Mesenchymal stem cell (in vitro differentiated cells and primary cell): ENCODE data around the gene DPP10.

Experiments
- DNase-seq: peaks from one replicate; pipeline ENCODE4 v3.0.0-alpha.2; 2013
- H2AFZ ChIP-seq: one replicate; pipeline ENCODE4 v1.6.1; 2013; ENCODE audit warnings: low read depth, mild to moderate bottlenecking, control low read depth, inconsistent platforms, low read length, moderate library complexity
- H2AK5ac ChIP-seq: 2 replicates; pipeline ENCODE4 v1.6.1; 2013; ENCODE audit warnings: low read length, moderate library complexity, mild to moderate bottlenecking, inconsistent platforms; ENCODE audit not compliant: severe bottlenecking
- H2BK120ac ChIP-seq: one replicate; pipeline ENCODE4 v1.6.1; 2013; ENCODE audit warnings: low read depth, mild to moderate bottlenecking, inconsistent platforms, low read length, moderate library complexity
- H2BK12ac ChIP-seq, 2 experiments: one replicate each; pipeline ENCODE4 v1.6.1; 2013; ENCODE audit warnings: inconsistent platforms in 2 of 2, low read length in 2 of 2, mild to moderate bottlenecking in 2 of 2, moderate library complexity in 2 of 2, control low read depth in 1 of 2
- H2BK15ac ChIP-seq: one replicate; pipeline ENCODE4 v1.6.1; 2013; ENCODE audit warnings: mild to moderate bottlenecking, low read depth, inconsistent platforms; ENCODE audit not compliant: poor library complexity, severe bottlenecking
- H2BK5ac ChIP-seq: 2 replicates; pipeline ENCODE4 v1.6.1; 2013; ENCODE audit warnings: low read depth, mild to moderate bottlenecking, low read length, control low read depth, inconsistent platforms; ENCODE audit not compliant: poor library complexity, severe bottlenecking
- H3K14ac ChIP-seq, 2 experiments: one replicate each; pipeline ENCODE4 v1.6.1; 2013; ENCODE audit warnings: inconsistent platforms in 2 of 2, low read length in 2 of 2, control low read depth in 1 of 2, mild to moderate bottlenecking in 1 of 2, moderate library complexity in 1 of 2
- H3K18ac ChIP-seq, 2 experiments: one replicate each; pipeline ENCODE4 v1.6.1; 2013; ENCODE audit warnings: inconsistent platforms in 2 of 2, low read length in 2 of 2, control low read depth in 1 of 2, low read depth in 1 of 2, mild to moderate bottlenecking in 1 of 2
- H3K23ac ChIP-seq, 2 experiments: one replicate each; pipeline ENCODE4 v1.6.1; 2013; ENCODE audit warnings: inconsistent platforms in 2 of 2, low read length in 2 of 2, mild to moderate bottlenecking in 2 of 2, moderate library complexity in 2 of 2, control low read depth in 1 of 2
- H3K27ac ChIP-seq: 2 replicates; pipeline ENCODE4 v1.5.1; 2013; ENCODE audit warnings: mild to moderate bottlenecking, moderate library complexity, low read length, control low read depth, inconsistent platforms; ENCODE audit not compliant: poor library complexity, severe bottlenecking
- H3K27me3 ChIP-seq, 2 experiments: 2 replicates each; pipeline versions ENCODE4 v1.6.1 to v1.7.0; 2013; ENCODE audit warnings: low read length in 2 of 2, mild to moderate bottlenecking in 2 of 2, moderate library complexity in 2 of 2, control low read depth in 1 of 2, inconsistent platforms in 1 of 2; ENCODE audit not compliant: control insufficient read depth in 1 of 2, insufficient read depth in 1 of 2
- H3K36me3 ChIP-seq, 2 experiments: 2 replicates each; pipeline versions ENCODE4 v1.6.1 to v1.7.0; 2013; ENCODE audit warnings: low read length in 2 of 2, control low read depth in 1 of 2, inconsistent platforms in 1 of 2, low read depth in 1 of 2, mild to moderate bottlenecking in 1 of 2; ENCODE audit not compliant: insufficient read depth in 2 of 2, control insufficient read depth in 1 of 2
- H3K4ac ChIP-seq, 2 experiments: one replicate each; pipeline ENCODE4 v1.6.1; 2013; ENCODE audit warnings: inconsistent platforms in 2 of 2, low read length in 2 of 2, mild to moderate bottlenecking in 2 of 2, moderate library complexity in 2 of 2, control low read depth in 1 of 2, low read depth in 1 of 2
- H3K4me1 ChIP-seq: 2 replicates; pipeline ENCODE4 v1.6.1; 2013; ENCODE audit warnings: low read depth, low read length, control low read depth; ENCODE audit not compliant: control insufficient read depth, insufficient read depth
- H3K4me2 ChIP-seq: 2 replicates; pipeline ENCODE4 v1.6.1; 2013; ENCODE audit warnings: low read length, mild to moderate bottlenecking, inconsistent platforms; ENCODE audit not compliant: poor library complexity, severe bottlenecking
- H3K4me3 ChIP-seq, 2 experiments: 2 replicates each; pipeline versions ENCODE4 v1.5.1 to v1.7.0; 2013; ENCODE audit warnings: low read length in 2 of 2, mild to moderate bottlenecking in 2 of 2, control low read depth in 1 of 2, low read depth in 1 of 2; ENCODE audit not compliant: insufficient read depth in 1 of 2
- H3K79me1 ChIP-seq: replicated peaks from 2 replicates; pipeline ENCODE4 v1.6.1; 2013; ENCODE audit warnings: mild to moderate bottlenecking, control low read depth, low read length, inconsistent platforms; ENCODE audit not compliant: poor library complexity, severe bottlenecking
- H3K9ac ChIP-seq: 2 replicates; pipeline ENCODE4 v1.7.0; 2013; ENCODE audit warnings: mild to moderate bottlenecking, low read length, moderate library complexity
- H3K9me3 ChIP-seq: 2 replicates; pipeline ENCODE4 v1.7.0; 2013; ENCODE audit warnings: mild to moderate bottlenecking, low read length; ENCODE audit not compliant: control insufficient read depth
- H4K8ac ChIP-seq: one replicate; pipeline ENCODE4 v1.6.1; 2013; ENCODE audit warnings: inconsistent platforms, mild to moderate bottlenecking, low read length, moderate library complexity
- H4K91ac ChIP-seq: one replicate; pipeline ENCODE4 v1.6.1; 2013; ENCODE audit warnings: mild to moderate bottlenecking, low read length, inconsistent platforms
- WGBS: methylation state at CpG from one replicate; pipeline ENCODE4 v1.1.7; 2013; ENCODE audit warnings: mixed read lengths; 5-methylcytosine and 5-hydroxymethylcytosine counted together

DPP10 gene

GRCh38 chr2:115327061-115327460 lies 884.6 kb downstream of the DPP10 start:
- Histone ChIP-seq H2AK5ac (no peak overlapping the region), H3K14ac (no peak overlapping the region), H4K91ac (no peak overlapping the region), H3K23ac (no peak overlapping the region), H2BK15ac (no peak overlapping the region), H2BK5ac (no peak overlapping the region), H3K27me3 (no peaks in the 10 kb centered on the region), H3K4me1 (no peaks in the 10 kb centered on the region), H3K36me3 (no peaks in the 10 kb centered on the region), H3K9me3 (peaks cover 8% of the 10 kb centered on the region), H3K79me1 (no peaks in the 10 kb centered on the region), H3K4me2 (no peak overlapping the region), H3K9ac (no peak overlapping the region), H2BK120ac (no peak overlapping the region), H4K8ac (no peak overlapping the region), H3K4ac (no peak overlapping the region), H3K4me3 (no peak overlapping the region), H3K27ac (no peak overlapping the region), H3K18ac (no peak overlapping the region), H2BK12ac (no peak overlapping the region), H2AFZ (no peak overlapping the region)
- WGBS = no CpG with 5 or more reads among the region's 1 CpG
- DNase-seq = no peak

GRCh38 chr2:115359550-115359949 lies 917.1 kb downstream of the DPP10 start:
- DNase-seq = no peak
- Histone ChIP-seq H3K4me3 (no peak overlapping the region), H2BK15ac (no peak overlapping the region), H3K14ac (no peak overlapping the region), H3K4me2 (no peak overlapping the region), H3K18ac (no peak overlapping the region), H2AFZ (no peak overlapping the region), H3K27me3 (no peaks in the 10 kb centered on the region), H3K9me3 (peaks cover 25% of the 10 kb centered on the region), H3K36me3 (no peaks in the 10 kb centered on the region), H3K23ac (no peak overlapping the region), H3K79me1 (no peaks in the 10 kb centered on the region), H2BK120ac (no peak overlapping the region), H3K4ac (no peak overlapping the region), H2BK12ac (no peak overlapping the region), H2AK5ac (no peak overlapping the region), H3K4me1 (no peaks in the 10 kb centered on the region), H4K8ac (no peak overlapping the region), H3K9ac (no peak overlapping the region), H4K91ac (no peak overlapping the region), H2BK5ac (no peak overlapping the region), H3K27ac (no peak overlapping the region)

GRCh38 chr2:115364093-115364492 lies 921.7 kb downstream of the DPP10 start:
- Histone ChIP-seq H3K4ac (no peak overlapping the region), H2BK15ac (no peak overlapping the region), H3K79me1 (no peaks in the 10 kb centered on the region), H3K14ac (no peak overlapping the region), H3K9me3 (peaks cover 39% of the 10 kb centered on the region), H2BK120ac (no peak overlapping the region), H3K27ac (no peak overlapping the region), H3K9ac (no peak overlapping the region), H4K8ac (no peak overlapping the region), H3K4me1 (no peaks in the 10 kb centered on the region), H2BK12ac (no peak overlapping the region), H4K91ac (no peak overlapping the region), H2AK5ac (no peak overlapping the region), H2AFZ (no peak overlapping the region), H2BK5ac (no peak overlapping the region), H3K23ac (no peak overlapping the region), H3K4me2 (no peak overlapping the region), H3K27me3 (no peaks in the 10 kb centered on the region), H3K4me3 (no peak overlapping the region), H3K36me3 (no peaks in the 10 kb centered on the region), H3K18ac (no peak overlapping the region)
- 70% methylated on average over 5 of the region's 6 CpGs for WGBS
- no peak for DNase-seq

- Histone ChIP-seq H3K18ac (no peak overlapping the region), H3K23ac (no peak overlapping the region), H2AK5ac (no peak overlapping the region), H4K8ac (no peak overlapping the region), H3K9me3 (peaks cover 56% of the 10 kb centered on the region), H3K27me3 (no peaks in the 10 kb centered on the region), H2BK15ac (no peak overlapping the region), H3K14ac (no peak overlapping the region), H2BK5ac (no peak overlapping the region), H3K4ac (no peak overlapping the region), H2BK12ac (no peak overlapping the region), H3K4me2 (no peak overlapping the region), H2BK120ac (no peak overlapping the region), H4K91ac (no peak overlapping the region), H2AFZ (no peak overlapping the region), H3K9ac (no peak overlapping the region), H3K36me3 (no peaks in the 10 kb centered on the region), H3K27ac (no peak overlapping the region), H3K79me1 (no peaks in the 10 kb centered on the region), H3K4me1 (no peaks in the 10 kb centered on the region), H3K4me3 (no peak overlapping the region)
- peak; percentile 6 for DNase-seq
- WGBS = 88% methylated on average over 2 of the region's 4 CpGs
Observed at GRCh38 chr2:115369400-115369799, 927.0 kb downstream of the DPP10 start.
